Naive thymus-derived CD8-positive, alpha-beta T cell (primary cell): ENCODE data around the gene TRMU. TPM values are rescaled to one million over a fixed set of nuclear protein-coding genes. Genes with fewer than 3 reads are reported as not detected.

Experiments
- ATAC-seq, 2 donors: fragments of 150-1000 bp; cut with Tn5 transposase in 1 of 2; sonication (Bioruptor Pico), chemical (Tn5 transposase) in 1 of 2; 1 replicate in 1 of 2; 2 replicates in 1 of 2; pipeline ENCODE4 v1.10.0; 2021; ENCODE audit warnings: mild to moderate bottlenecking in 2 of 2, moderate library complexity in 2 of 2
- POLR2A ChIA-PET: fragments of 350-600 bp; sonication (Branson Sonifier 250); formaldehyde crosslinking; loops from one replicate; lab custom pipeline; 2021; ENCODE audit warnings: antibody characterized with exemption; lab: Charles Lee
- DNase-seq, 10 donors: peaks; one replicate each; pipeline versions ENCODE4 v3.0.0 to v3.0.0-alpha.2; 2020 to 2022
- H3K27ac Mint-ChIP-seq, 10 donors: one replicate each; pipeline ENCODE4 v1.8.0; 2020 to 2022; ENCODE audit warnings: mild to moderate bottlenecking in 10 of 10, mixed read lengths in 10 of 10, moderate library complexity in 4 of 10, inconsistent platforms in 1 of 10
- H3K27me3 Mint-ChIP-seq, 5 donors: one replicate each; pipeline ENCODE4 v1.8.0; 2021 to 2022; ENCODE audit warnings: mixed read lengths in 5 of 5
- H3K36me3 Mint-ChIP-seq, 3 donors: one replicate each; pipeline ENCODE4 v1.8.0; 2020 to 2022; ENCODE audit warnings: mixed read lengths in 3 of 3, mild to moderate bottlenecking in 2 of 3, inconsistent platforms in 1 of 3
- H3K4me1 Mint-ChIP-seq, 4 donors: one replicate each; pipeline ENCODE4 v1.8.0; 2021 to 2022; ENCODE audit warnings: mixed read lengths in 4 of 4
- H3K4me3 Mint-ChIP-seq, 10 donors: one replicate each; pipeline ENCODE4 v1.8.0; 2020 to 2022; ENCODE audit warnings: mild to moderate bottlenecking in 10 of 10, mixed read lengths in 10 of 10, moderate library complexity in 6 of 10, inconsistent platforms in 1 of 10
- H3K9me3 Mint-ChIP-seq, 9 donors: one replicate each; pipeline ENCODE4 v1.8.0; 2020 to 2022; ENCODE audit warnings: mixed read lengths in 9 of 9, mild to moderate bottlenecking in 3 of 9, inconsistent platforms in 1 of 9, moderate library complexity in 1 of 9
- polyA plus RNA-seq, 3 donors: library from polyadenylated mRNA; unstranded; fragments of 300-500 nt; fragmentation: Illumina TruSeq; gene quantifications; one replicate each; pipeline ENCODE4 v1.2.3, GENCODE V29; 2021
- total RNA-seq, 8 experiments: library from RNA in 2 of 8; stranded (reverse) in 2 of 8; gene quantifications; one replicate each; pipeline ENCODE4 v1.2.3 and lab custom pipeline; 2021 to 2026

The TRMU gene
- total and polyA plus RNA-seq, 5 experiments from 2014 or later: 14.6 to 91.7 (median 17.3) TPM

DNA sequence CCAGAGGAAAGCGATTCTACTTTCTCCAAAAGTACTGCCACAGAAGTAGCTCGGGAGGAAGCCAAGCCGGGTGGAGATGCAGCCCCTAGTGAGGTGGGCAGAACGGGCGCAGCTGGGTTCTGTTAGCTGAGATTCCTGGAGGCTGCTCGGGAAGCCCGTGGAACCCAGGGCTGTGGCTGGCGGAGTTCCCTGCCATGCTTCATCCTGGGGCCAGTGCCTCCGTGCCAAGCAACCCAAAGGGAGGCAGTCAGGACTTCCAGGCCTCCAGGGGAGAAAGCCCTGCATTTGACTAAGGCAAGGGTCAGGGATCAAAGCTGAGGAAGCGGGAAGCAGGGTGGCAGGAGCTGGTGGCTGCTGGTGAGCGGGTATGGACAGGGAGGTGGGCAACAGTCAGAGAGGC is 6.7 kb upstream of the TRMU start:
- Mint-ChIP-seq H3K4me3 (no peak overlapping the region), H3K9me3 (no peaks in the 10 kb centered on the region), H3K27ac (no peak overlapping the region), H3K4me1 (no peaks in the 10 kb centered on the region), H3K36me3 (no peaks in the 10 kb centered on the region), H3K27me3 (no peaks in the 10 kb centered on the region)
- no peak for ATAC-seq
- DNase-seq: no peak
- POLR2A ChIA-PET: no interaction called here

DNA sequence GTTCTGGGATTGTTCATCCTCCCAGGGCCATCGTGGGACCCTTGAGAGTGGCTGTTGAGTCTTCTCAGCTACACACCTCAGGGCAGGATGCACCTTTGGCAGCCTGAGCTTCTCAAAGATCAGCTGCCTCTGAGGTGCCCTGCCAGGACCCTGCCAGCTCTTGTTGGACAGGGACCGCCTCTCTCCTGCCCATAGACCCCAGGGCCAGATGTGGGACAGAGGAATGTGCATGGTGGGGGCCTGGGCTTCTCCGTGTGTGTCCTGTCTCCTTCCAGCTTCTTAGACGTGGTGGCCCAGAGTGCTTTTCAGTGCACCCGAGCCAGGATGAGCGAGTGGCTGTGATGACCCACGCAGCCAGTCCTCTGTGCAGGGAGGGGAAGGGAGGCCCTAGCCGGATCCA is 5.9 kb upstream of the TRMU start:
- DNase-seq (no peak), ATAC-seq (no peak)
- H3K36me3 Mint-ChIP-seq: no peaks in the 10 kb centered on the region
- H3K4me3 Mint-ChIP-seq: no peak overlapping the region
- no peaks in the 10 kb centered on the region for H3K27me3 Mint-ChIP-seq
- H3K27ac Mint-ChIP-seq: no peak overlapping the region
- H3K4me1 Mint-ChIP-seq: peaks cover 0 to 5% (median 4%) of the 10 kb centered on the region in 4 donors
- H3K9me3 Mint-ChIP-seq: no peaks in the 10 kb centered on the region
- POLR2A ChIA-PET: interaction anchor here (0.5 kb wide), 1 partner anchor 177 kb away, joined by 4 read pairs; no protein-coding TSS in a partner anchor

DNA sequence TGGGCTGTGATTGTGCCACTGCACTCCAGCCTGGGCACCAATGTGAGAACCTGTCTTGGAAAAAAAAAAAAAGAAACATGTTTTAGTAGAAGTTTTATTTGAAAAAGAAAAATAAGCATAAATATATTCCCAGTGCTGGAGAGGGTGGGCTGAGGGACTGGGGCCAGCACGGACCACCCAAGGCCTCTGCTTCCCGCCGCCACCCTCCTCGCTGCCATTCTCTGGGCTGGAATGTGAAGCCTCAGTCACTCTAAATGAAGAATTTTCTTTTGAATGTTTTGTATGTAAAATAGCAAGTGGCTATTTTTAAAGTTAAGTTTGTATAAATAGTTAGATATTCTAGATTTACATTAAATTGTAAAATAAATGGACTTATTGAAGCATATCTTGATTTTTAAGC is 5.1 kb upstream of the TRMU start:
- POLR2A ChIA-PET: no interaction called here
- Mint-ChIP-seq H3K36me3 (no peaks in the 10 kb centered on the region), H3K27me3 (no peaks in the 10 kb centered on the region), H3K4me1 (peaks cover 2 to 9% (median 6%) of the 10 kb centered on the region in 4 donors), H3K4me3 (no peak overlapping the region), H3K27ac (no peak overlapping the region), H3K9me3 (no peaks in the 10 kb centered on the region)
- ATAC-seq (no peak), DNase-seq (no peak)

DNA sequence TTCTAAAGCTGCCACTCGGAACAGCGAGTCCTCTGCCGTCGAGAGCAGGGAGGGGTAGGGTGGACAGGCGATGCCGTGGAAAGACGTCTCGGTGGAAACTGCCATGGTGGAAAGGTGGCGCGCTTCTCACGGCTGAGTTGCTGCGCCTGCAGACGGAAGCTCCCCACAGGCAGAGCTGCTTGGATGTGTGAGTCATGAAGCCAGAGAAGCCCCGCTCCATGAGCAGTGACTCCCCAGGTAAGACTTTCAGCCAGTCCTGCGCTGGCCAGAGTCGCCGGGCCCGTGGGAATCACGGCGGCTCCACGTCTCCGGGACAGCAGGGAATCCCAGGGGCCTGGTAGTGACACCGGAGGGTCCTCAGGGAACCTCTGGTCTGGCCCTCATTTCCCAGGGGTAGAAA is 4.0 kb upstream of the TRMU start:
- no peaks in the 10 kb centered on the region for H3K36me3 Mint-ChIP-seq
- DNase-seq (no peak), ATAC-seq (no peak)
- no peaks in the 10 kb centered on the region for H3K27me3 Mint-ChIP-seq
- no peak overlapping the region for H3K27ac Mint-ChIP-seq
- POLR2A ChIA-PET: no interaction called here
- H3K9me3 Mint-ChIP-seq: no peaks in the 10 kb centered on the region
- H3K4me3 Mint-ChIP-seq: no peak overlapping the region
- peaks cover 7 to 13% (median 10%) of the 10 kb centered on the region in 4 donors for H3K4me1 Mint-ChIP-seq

DNA sequence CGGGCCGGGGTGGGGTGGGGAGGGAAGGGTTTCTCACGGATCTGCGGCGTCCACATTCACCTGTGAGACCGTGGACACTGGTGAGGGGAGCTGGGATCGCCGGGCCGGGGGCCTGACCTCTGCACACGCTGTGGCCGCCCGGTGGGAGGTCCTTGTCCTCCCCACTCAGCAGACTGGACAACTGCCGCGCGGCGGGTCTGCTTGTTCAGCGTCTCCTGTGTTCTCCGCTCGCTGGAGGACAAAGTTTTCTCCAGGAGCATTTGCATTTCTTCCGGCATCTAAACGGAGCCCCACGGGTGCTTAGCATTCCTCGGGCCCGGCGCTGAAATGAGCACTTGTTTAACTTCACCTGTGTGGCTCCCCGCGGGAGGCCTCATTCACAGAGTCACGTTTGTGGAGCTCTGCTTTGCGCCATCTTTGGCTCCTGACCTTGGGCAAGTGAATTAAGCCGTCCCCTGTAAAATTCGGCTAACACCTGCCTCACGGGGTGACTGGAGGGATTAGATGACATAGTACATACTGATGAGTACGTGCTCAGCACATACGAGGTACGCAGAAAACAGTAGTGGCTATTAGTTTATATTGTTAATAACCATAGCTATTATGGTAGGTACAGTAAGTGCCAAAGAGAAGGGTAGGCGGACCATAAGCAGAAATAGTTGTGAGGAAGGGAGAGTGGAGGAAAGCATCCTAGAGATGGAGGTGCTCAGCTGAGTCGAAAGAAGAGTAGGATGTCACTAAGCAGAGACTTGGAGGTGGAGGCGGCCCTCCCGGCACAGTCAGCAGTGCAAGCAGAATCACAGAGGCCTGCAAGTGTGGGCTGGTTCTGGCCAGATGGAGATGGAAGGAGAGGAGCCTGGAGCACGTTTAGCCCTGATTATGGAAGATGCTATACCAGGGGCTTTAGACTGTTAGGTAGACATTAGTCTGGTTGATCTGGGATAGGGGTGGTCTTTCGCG is 885 bp downstream of the TRMU start:
- Mint-ChIP-seq H3K27me3 (no peaks in the 10 kb centered on the region), H3K36me3 (peaks cover 0 to 39% (median 12%) of the 10 kb centered on the region in 3 donors), H3K9me3 (no peaks in the 10 kb centered on the region), H3K4me1 (peaks cover 24 to 48% (median 39%) of the 10 kb centered on the region in 4 donors), H3K27ac (peak overlapping the region; percentile 88 to 97 (median 93)), H3K4me3 (peak overlapping the region; percentile 89 to 97 (median 95))
- POLR2A ChIA-PET: interaction anchor here (1.0 to 2.0 kb wide), 3 partner anchors 40 to 323 kb away, joined by 3 to 9 read pairs (median 4); no protein-coding TSS in a partner anchor
- DNase-seq: peak in 1 of 10 donors; percentile 3
- peak; percentile 10 to 20 for ATAC-seq

DNA sequence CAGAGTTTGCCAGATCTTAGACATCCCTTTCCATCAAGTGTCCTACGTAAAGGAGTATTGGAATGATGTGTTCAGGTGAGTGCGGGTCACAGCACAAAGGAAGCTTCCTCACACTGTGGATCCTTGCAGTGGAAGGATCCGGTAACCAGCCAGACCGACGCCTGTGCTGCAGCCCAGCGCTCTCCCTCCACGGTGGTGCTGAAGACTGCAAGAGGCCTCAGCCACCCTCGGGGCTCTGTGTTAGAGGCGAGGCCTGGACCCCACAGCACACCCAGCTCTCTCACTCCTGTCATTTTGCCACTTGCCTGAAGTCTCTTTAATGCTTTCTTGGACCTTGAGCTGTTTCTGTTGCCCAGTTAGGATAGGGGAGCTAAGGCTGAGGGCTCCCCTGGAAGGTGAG is 2.4 kb downstream of the TRMU start:
- ATAC-seq (no peak), DNase-seq (no peak)
- Mint-ChIP-seq H3K4me1 (peaks cover 24 to 52% (median 39%) of the 10 kb centered on the region in 4 donors), H3K27me3 (no peaks in the 10 kb centered on the region), H3K36me3 (peaks cover 0 to 53% (median 12%) of the 10 kb centered on the region in 3 donors), H3K27ac (peak overlapping the region in 9 of 10 donors; percentile 9 to 92 (median 32)), H3K9me3 (no peaks in the 10 kb centered on the region), H3K4me3 (peak overlapping the region in 6 of 10 donors; percentile 5 to 96 (median 46))
- POLR2A ChIA-PET: no interaction called here

DNA sequence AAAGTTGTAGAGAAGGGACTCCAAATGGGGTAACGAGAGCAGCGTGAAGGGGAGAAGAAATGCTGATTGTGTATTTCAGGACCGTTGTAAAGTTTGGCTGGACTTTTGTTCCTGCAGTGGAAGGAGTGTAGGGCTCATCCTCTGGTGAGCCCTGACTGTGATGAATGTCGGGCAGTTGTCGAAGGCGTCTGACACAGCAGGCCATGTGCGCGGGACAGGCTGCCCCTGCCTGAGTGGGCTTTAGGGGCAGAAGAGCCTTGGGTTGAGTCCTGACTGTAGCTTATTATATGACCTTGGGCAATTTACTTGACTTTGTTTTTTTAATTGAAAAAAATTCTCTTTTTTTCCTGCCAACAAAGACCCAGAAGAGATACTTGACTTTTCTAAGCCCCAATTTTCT is 3.1 kb downstream of the TRMU start:
- POLR2A ChIA-PET: interaction anchor here (0.6 kb wide), 1 partner anchor 266 kb away, joined by 3 read pairs; no protein-coding TSS in a partner anchor
- no peaks in the 10 kb centered on the region for H3K27me3 Mint-ChIP-seq
- H3K9me3 Mint-ChIP-seq: no peaks in the 10 kb centered on the region
- H3K4me3 Mint-ChIP-seq: peak overlapping the region in 1 of 10 donors; percentile 16
- peaks cover 24 to 52% (median 39%) of the 10 kb centered on the region in 4 donors for H3K4me1 Mint-ChIP-seq
- no peak for ATAC-seq
- H3K36me3 Mint-ChIP-seq: peaks cover 0 to 61% (median 12%) of the 10 kb centered on the region in 3 donors
- DNase-seq: no peak
- peak overlapping the region in 2 of 10 donors; percentile 67 to 74 for H3K27ac Mint-ChIP-seq

DNA sequence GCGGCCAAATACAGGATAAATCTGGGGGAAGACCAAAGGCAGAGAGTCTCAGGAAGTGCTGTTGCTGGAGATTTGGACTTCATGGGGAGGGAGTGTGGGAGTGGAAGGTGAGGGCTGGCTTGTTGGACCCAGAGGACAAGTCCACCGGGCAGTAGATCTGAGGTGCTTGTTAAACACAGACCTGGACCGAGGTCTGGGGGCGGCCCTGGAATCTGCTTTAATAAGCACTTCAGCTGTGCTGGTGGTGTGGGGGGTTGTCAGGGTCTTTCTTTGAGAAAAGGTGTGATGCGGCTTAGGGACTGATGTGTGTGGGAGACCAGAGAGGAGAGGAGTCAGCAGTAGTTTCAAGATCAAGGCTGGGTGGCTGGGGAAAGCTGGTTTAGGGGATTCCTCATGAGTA is 4.4 kb downstream of the TRMU start:
- Mint-ChIP-seq H3K9me3 (no peaks in the 10 kb centered on the region), H3K27ac (peak overlapping the region in 4 of 10 donors; percentile 13 to 40 (median 30)), H3K27me3 (no peaks in the 10 kb centered on the region), H3K36me3 (peaks cover 0 to 74% (median 12%) of the 10 kb centered on the region in 3 donors), H3K4me1 (peaks cover 26 to 53% (median 38%) of the 10 kb centered on the region in 4 donors), H3K4me3 (peak overlapping the region in 1 of 10 donors; percentile 38)
- DNase-seq (no peak), ATAC-seq (no peak)
- POLR2A ChIA-PET: no interaction called here

DNA sequence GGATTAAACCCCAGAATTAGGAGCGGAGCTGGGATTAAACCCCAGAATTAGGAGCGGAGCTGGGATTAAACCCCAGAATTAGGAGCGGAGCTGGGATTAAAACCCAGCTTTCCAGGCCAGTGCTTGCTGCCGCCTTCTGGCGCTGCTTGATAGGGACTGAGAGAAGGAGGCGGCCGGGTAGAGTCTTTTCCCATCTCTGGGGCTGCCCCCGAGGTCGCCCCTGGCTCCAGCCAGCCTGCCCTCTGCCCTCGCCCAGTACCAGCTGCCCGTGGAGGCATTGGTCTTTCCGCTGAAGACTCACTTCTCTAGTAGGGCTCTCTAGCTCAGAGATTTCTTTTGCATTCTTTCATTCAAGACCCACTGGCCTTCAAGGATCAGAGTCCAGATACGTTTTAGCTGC is 5.2 kb downstream of the TRMU start:
- H3K4me1 Mint-ChIP-seq: peaks cover 24 to 51% (median 37%) of the 10 kb centered on the region in 4 donors

DNA sequence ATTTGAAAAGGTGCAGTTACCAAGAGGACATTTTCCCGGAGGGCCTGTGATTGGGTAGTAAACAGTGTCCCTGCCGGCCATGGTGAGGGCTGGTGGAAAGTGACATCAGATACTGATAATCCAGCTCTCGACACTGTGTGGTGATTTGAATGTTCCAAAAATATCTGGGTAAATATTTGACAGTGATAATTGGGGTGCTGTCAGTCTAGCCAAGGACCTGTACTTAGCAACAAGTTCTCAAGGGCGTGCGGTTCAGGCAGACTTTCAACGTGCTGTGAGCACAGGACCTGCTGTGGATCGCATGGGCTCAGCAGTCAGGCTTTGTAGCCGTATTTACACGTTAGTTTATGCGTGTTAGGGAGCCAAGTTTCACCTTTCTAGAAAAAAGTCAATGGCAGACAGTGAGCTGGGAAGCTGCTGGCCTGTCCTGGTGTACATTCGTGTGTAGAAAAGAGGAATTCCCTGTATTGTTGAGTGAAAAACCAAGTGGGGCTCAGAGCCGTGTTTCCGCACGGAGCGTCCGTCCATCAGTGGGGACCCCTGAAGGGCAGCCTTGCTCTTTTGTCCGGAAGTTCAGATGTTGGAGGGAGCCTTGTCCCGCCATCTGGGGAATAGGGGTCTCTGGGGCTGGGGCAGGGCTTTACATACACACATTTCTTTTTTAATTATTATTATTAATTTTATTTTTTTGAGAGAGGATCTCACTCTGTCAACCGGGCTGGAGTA is 11.3 kb downstream of the TRMU start:
- H3K9me3 Mint-ChIP-seq: no peaks in the 10 kb centered on the region
- POLR2A ChIA-PET: no interaction called here
- H3K27me3 Mint-ChIP-seq: no peaks in the 10 kb centered on the region
- H3K36me3 Mint-ChIP-seq: peaks cover 0 to 98% (median 13%) of the 10 kb centered on the region in 3 donors
- H3K4me3 Mint-ChIP-seq: no peak overlapping the region
- no peak overlapping the region for H3K27ac Mint-ChIP-seq
- DNase-seq (peak in 1 of 10 donors; percentile 32), ATAC-seq (no peak)
- peaks cover 0 to 14% (median 5%) of the 10 kb centered on the region in 4 donors for H3K4me1 Mint-ChIP-seq

More for the DNA sequence above, 5.2 kb downstream of the TRMU start:
- no peaks in the 10 kb centered on the region for H3K27me3 Mint-ChIP-seq
- no peak for DNase-seq
- H3K27ac Mint-ChIP-seq: peak overlapping the region in 1 of 10 donors; percentile 41
- no peaks in the 10 kb centered on the region for H3K9me3 Mint-ChIP-seq
- POLR2A ChIA-PET: no interaction called here
- peaks cover 0 to 80% (median 12%) of the 10 kb centered on the region in 3 donors for H3K36me3 Mint-ChIP-seq
- ATAC-seq: no peak
- no peak overlapping the region for H3K4me3 Mint-ChIP-seq

DNA sequence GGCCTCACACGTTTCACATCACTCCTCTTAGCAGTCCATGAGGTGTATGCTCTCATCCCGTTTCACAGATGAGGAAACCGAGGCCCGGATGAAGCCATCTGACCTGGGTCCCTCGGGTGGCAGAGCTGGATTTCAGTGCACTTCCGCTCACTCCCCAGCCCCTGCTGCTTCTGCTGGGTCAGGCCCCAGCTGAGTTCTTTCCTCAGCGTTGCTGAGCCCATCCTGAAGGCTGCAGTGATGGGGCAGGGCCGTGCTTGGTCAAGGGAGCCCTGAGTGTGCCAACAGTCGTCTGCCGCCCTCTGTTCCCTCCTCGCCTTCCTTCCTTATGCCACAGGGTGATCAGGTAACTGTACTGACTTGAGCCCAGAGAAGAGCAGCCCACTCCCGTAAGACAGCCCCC is 12.1 kb downstream of the TRMU start:
- Mint-ChIP-seq H3K36me3 (peaks cover 0 to 98% (median 17%) of the 10 kb centered on the region in 3 donors), H3K27ac (no peak overlapping the region), H3K9me3 (no peaks in the 10 kb centered on the region), H3K4me3 (no peak overlapping the region), H3K27me3 (no peaks in the 10 kb centered on the region), H3K4me1 (peaks cover 0 to 11% (median 5%) of the 10 kb centered on the region in 4 donors)
- POLR2A ChIA-PET: no interaction called here
- ATAC-seq: no peak
- no peak for DNase-seq

DNA sequence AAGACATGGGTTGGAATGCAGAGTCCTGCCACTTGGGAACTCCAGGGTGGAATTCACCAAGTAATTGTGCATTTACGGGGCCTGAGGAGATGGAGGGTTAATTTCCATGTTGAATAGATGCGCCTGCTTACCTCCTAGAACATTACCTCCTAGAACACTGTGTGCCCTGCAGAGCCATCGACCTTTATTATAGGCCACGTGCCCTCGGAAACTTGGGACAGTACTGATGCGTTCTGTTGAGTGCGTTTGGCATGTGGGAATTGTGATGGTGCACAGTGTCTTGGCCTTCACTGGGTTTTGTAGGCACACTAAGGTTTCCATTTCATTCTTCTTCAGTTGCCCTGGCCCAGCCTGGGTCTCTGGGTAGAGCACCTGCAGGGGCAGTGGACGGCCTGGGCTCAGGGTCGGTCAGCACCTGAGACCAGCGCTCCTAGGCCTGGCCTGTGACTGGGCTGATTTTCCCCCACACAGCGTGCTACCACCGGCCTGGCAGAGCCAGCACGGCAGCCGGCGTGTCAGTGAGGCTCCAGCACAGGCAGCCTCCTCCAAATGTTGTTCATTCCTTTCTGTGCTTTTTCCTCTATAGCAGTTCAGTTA is 12.7 kb downstream of the TRMU start:
- ATAC-seq (no peak), DNase-seq (no peak)
- peaks cover 0 to 11% (median 5%) of the 10 kb centered on the region in 4 donors for H3K4me1 Mint-ChIP-seq
- no peak overlapping the region for H3K27ac Mint-ChIP-seq
- peaks cover 0 to 96% (median 17%) of the 10 kb centered on the region in 3 donors for H3K36me3 Mint-ChIP-seq
- H3K27me3 Mint-ChIP-seq: no peaks in the 10 kb centered on the region
- H3K9me3 Mint-ChIP-seq: no peaks in the 10 kb centered on the region
- H3K4me3 Mint-ChIP-seq: no peak overlapping the region
- POLR2A ChIA-PET: no interaction called here
